ENCODE data around the gene ITPR2.
"Not testable (repeated sequence)": the region's sequence is repeated elsewhere in the genome, so short reads cannot be mapped to it uniquely, and the experiment has no call there.

ITPR2 gene

DNA sequence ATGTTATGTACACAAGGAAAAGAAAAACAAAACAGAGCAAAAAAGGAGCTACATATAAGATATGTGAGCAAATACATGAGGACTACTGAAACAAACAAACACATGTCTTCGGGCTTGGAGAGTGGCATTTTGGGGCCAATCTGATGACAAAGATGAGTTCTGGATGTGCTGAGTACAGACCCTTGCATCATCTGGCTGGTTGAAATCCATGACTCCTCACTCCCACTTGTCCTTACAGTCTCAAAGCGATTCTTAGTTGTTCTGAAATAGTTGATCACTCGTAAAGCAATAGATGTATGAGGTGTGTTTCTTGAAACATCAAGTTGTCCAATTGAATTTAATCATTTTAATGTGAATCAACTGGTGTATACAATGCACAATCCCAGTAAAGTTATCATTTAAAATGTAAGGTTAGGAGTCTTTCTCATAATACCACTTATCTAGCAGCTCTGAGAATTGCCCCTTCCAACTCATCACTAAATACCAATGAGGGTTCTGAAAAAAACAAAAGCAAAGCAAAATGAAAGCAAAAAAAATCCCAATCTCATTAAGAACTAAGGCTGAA is 136.9 kb downstream of the ITPR2 start:
- DNase-seq (ENCODE audit: low read depth, low spot score): no peak
- no peak overlapping the region for H3K4me3 ChIP-seq (ENCODE audit: low read length)

DNA sequence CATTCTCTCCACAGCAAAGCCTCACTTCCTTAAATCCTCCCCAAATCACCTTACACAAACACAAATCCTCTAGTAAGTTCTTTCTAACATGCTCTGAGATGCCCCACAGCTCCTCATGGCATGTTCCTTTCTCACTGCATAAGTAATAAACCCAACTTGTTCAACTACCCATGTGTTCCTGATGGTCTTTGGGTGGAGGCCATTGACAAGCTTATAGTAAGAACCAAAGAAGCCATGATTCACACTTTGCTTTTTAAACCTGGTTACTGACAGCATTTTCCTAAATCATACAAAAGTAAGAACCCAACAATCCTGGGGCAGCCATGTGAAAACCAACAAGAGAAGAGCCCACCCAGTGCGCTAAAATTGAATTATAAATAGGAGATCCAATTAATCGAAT is 138.6 kb downstream of the ITPR2 start:
- DNase-seq (ENCODE audit: low read depth, low spot score): no peak

DNA sequence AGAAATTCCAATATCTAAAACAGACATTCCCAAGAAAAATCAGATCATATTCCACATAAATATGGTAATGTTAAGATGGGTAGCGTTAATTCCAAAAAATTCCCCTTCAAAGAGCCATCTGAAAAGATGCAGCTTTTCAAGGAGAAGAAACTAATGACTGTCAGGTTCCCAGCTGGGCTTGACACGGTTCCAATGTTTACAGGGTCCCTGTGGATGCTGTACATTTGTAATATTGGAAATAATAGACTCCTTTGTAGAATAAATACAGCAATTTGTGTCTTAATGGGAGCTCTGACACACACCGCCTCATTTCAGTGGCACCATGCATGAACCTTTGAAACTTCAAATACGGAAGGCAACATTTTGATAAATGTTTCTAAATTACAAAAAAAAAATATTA is 140.6 kb downstream of the ITPR2 start:
- no peak overlapping the region for H3K4me3 ChIP-seq (ENCODE audit: low read length)
- DNase-seq (ENCODE audit: low read depth, low spot score): no peak

More for the DNA sequence above, 138.6 kb downstream of the ITPR2 start:
- no peak overlapping the region for H3K4me3 ChIP-seq (ENCODE audit: low read length)

DNA sequence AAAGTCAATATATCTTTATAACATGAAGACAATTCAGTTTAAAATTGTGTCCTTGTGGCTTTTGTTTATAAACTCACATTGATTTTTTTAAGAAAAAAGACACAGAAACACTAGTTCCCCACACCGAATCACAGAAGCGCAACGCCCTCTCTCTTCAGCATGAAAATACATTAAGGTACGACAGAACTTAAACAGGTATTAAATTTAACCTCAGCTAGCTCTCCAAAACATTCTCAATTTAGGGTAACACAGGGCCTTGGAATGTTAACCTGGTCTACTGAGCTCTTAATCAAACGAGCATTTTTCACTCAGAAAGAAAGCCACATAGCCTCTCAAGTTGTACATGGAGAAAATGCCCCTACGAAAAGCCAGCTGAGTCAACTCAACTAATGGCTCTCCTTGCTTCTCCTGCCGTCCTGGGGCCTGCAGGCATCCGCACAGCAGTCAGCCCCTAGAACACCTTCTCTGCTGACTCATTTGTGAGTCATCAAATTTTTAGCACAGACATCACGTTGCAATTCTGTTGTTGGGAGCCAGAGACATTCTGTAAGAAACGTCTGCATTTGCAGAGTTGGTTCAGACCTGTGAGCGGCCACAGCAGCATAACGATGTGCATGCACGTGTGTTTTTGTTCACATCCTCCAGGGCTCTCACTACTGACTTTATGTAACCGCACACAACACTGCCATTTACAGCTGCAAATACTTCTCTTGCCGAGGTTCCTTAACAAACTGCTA is 141.6 kb downstream of the ITPR2 start:
- no peak for DNase-seq (ENCODE audit: low read depth, low spot score)
- H3K4me3 ChIP-seq (ENCODE audit: low read length): no peak overlapping the region

DNA sequence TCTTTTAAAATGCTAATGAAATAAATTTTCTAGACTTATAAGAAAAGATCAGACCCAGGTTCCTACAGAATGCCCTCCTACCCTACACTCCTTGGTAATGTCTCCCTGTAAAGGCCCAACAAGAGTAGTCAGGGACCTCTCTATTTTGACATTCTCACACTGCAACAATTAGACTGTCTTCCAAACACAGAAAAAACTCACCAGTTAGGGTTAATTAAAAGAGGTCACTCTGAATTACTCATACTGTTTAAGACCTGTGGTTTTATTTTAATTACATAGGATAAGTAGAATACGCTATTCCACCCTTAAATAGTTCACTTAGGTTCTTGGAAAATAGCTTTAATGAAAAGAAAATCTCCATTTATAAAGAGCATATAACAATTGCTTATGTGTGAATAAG is 142.4 kb downstream of the ITPR2 start:
- DNase-seq (ENCODE audit: low read depth, low spot score): no peak

DNA sequence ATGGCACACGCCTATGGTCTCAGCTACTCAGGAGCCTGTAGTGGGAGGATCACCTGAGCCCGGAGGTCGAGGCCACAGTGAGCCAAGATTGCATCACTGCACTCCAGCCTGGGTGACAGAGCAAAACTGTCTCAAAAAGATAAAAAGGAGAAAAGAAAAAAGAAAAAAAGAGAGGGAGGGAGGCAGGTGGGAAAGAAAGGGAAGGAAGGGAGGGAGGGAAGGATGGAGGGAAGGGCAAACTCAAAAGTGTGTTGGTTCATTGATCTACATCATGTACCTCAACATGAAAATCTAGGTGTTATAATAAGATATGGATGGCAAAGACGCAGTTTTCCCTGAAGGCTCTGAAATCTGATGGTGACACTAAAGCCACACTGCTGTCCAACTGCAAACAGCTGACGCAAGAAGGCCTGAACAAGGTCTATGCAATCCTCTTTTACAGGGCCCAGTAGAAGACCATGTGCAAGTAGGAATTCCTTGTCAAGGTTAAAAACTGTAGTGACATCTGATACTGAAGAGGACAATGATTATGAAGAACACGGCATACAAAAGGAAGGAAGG is 143.6 kb downstream of the ITPR2 start:
- no peak for DNase-seq (ENCODE audit: low read depth, low spot score)
- H3K4me3 ChIP-seq (ENCODE audit: low read length): no peak overlapping the region

More for the DNA sequence above, 142.4 kb downstream of the ITPR2 start:
- H3K4me3 ChIP-seq (ENCODE audit: low read length): no peak overlapping the region

DNA sequence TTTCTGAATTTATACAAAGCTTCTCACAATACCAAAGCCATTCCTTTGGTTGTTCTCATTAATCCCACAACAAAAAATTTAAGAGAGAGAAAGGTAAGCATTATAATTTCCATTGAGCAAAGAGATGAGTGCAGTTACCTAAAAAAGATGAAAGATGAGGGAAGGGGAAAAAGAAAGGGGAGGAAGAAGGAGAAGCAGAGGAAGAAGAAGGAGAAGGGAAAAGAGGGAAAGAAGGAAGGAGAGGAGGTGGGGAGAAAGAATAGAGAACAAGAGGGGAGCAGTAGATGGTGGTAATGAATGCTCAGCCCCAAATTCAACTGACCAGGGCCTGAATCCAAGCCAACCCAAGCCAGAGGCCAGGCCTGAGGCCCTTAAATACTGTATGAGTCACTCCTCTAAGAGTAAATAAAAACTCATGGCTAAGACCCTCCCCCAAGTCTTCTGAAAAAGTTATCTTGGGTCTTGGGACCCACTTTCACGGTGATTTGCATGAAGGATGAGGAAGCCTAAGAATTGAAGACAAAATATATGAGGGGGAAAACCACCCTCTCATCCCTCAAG is 144.6 kb downstream of the ITPR2 start:
- no peak overlapping the region for H3K4me3 ChIP-seq (ENCODE audit: low read length)
- no peak for DNase-seq (ENCODE audit: low read depth, low spot score)

DNA sequence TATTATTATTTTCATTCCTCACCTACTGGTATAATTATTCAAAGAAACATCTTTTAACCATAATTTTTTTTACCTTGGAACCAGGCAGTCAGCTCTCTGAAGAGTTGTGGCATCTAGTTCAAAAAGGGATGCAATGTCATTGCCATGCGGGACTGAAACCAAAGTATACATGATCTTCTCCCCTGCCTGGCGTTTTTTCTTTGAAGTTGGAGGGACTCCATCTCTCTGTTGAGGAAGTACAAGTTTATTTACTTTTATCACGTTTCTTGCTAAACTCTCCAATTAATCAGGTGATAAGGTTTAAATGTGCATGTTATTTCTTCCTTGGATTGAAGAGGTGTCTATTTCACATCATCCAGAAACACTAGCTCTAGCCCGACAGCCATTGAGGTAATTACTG is 146.6 kb downstream of the ITPR2 start:
- DNase-seq (ENCODE audit: low read depth, low spot score): no peak

DNA sequence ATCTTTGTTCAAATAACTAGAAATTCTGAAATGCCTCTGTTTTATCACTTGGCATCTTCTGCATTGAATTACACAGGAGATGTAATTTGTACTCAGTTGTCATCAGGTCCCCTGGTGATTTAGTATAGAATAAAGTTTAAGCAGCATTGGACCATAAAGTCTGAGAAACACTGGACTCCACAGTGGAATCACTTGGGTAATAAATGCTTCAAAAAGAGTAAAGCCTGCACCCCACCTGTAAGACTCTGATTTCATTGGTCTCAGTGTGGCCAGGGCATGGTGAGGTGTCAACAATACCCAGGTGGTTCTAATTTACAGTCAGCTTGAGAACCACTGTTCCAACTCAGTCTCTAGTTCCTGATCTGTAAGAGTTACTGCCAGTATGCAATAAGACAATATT is 148.9 kb downstream of the ITPR2 start:
- H3K4me3 ChIP-seq (ENCODE audit: low read length): no peak overlapping the region
- no peak for DNase-seq (ENCODE audit: low read depth, low spot score)

More for the DNA sequence above, 146.6 kb downstream of the ITPR2 start:
- H3K4me3 ChIP-seq (ENCODE audit: low read length): no peak overlapping the region

DNA sequence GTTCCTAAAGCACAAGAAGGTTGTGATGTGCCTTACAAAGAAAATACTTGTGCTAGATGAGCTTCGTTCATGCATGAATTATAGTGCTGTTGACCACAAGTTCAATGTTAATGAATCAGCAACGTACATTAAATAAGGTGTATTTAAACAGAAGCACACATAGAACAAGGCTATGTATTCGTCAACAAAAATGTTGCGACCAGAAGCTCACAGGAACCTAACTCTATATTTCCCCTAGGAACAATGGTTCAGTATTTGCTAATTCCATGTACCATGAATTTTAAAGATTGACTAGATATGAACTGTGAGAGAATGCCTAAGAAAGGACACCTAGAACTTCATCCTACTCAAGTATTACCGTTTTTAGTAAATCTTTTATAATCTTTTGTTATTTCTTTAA is 149.6 kb downstream of the ITPR2 start:
- no peak for DNase-seq (ENCODE audit: low read depth, low spot score)
- no peak overlapping the region for H3K4me3 ChIP-seq (ENCODE audit: low read length)

DNA sequence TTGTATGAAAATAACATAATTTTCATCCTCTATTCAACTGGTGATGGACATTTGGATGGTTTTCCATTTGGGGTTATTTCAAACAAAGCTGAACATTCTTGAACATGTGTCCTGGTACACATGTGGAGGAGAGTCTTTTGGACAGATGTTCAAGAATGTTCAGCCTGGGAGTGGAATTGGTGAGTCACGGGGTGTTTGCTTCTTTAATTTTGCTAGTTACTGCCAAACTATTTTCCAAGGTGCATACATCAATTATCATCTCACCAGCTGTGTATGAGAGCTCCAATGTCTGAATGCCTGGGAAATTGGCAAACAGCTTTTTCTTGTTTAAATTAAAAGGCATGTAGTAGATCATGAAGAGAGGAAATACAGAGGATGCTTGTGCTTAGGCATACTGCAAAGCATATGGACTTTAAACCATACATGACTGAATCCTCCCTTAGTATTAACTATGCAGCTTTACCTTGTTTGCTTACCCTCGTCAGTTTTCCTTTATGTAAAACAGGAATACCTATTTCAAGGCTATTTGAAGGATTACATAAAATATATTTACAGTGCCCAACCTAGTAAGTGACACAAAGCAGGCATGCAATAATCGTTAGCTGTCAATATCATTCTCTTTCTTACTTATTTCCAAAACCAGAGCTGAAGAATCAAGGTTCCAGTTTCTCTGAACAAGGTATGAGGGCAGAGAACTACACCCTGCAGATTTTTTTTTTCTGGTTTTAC is 152.1 kb downstream of the ITPR2 start:
- DNase-seq (ENCODE audit: low read depth, low spot score): no peak
- H3K4me3 ChIP-seq (ENCODE audit: low read length): no peak overlapping the region

DNA sequence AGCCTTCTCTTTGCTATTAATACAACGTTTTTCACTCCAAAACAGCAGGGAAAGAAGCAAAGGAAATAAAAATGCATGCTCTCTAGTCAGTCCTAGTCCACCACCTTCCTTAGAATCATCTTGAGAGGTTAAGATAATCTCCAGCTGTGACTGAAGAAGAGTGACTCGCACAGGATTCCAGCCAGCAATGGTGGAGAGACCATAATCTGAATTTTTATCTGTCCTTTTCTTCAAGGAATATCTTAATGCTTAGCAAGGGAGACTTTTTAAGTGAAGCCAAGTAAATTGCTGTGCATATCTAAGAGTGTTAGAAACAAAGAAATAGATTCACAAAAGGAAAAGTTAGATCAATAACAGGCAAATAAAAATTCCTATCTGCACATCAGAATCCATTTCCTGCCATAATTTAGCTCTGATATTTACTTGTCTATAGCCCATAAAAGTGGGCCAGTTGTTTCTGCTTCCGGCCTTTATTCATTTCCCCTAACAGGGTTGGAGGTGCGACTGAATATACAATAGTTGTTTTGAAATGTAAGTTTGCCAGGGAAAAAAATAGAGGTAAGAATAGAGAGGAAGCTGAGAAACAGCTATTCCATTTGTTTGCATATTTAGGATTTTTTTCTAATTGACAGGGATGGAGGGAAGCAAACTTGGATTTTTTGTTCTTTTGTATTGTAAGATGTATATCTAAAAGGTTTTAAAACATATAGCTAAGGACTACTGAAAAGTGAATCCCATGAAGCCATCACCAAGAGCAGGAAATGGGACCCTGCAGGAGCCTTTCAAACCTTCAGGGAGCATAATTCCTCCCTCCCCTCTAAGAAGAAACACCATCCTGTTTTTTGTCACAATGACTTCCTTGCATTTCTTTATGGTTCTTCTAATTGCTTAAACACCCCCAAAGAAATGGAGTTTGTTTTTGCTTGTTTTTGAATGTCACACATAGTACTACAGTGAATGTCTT is 154.0 kb downstream of the ITPR2 start:
- H3K4me3 ChIP-seq (ENCODE audit: low read length): no peak overlapping the region
- DNase-seq (ENCODE audit: low read depth, low spot score): no peak

DNA sequence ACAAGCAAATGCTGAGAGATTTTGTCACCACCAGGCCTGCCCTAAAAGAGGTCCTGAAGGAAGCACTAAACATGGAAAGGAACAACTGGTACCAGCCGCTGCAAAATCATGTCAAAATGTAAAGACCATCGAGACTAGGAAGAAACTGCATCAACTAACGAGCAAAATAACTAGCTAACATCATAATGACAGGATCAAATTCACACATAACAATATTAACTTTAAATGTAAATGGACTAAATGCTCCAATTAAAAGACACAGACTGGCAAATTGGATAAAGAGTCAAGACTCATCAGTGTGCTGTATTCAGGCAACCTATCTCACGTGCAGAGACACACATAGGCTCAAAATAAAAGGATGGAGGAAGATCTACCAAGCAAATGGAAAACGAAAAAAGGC is 161.5 kb downstream of the ITPR2 start:
- not testable (repeated sequence) for DNase-seq (ENCODE audit: low read depth, low spot score); H3K4me3 ChIP-seq (ENCODE audit: low read length)

DNA sequence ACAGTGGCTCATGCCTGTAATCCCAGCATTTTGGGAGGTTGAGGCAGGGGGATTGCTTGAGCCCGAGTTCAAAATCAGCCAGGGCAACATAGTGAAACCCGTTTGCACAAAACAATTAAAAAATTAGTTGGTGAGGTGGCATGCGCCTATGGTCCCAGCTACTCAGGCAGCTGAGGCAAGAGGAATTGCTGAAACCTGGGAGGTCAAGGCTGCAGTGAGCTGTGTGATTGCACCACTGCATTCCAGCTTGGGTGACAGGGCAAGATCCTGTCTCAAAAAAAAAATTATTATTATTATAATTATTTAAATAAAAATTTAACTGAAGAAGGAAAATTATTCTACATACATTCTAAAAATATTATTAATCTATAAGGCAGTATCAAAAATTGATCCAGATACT is 164.1 kb downstream of the ITPR2 start:
- no peak for DNase-seq (ENCODE audit: low read depth, low spot score)
- H3K4me3 ChIP-seq (ENCODE audit: low read length): no peak overlapping the region

DNA sequence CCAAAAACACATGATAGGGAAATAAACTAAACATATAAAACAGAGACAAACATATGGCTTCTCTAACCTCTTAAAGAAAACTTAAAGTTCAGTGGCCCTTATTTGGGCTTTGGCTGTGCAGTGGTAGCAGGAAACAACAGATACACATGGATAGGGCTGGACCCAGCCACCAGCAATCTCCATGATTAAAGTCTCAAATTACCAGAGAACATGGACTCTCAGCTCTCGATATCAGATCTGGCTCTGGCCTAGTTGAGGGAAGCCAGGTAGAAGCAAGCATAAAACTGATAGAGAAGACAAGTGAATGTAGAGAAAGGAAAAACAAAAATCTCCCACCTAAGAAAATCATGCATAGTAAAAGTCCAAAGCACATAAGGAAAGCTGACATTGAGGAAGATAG is 164.8 kb downstream of the ITPR2 start:
- DNase-seq (ENCODE audit: low read depth, low spot score): no peak
- H3K4me3 ChIP-seq (ENCODE audit: low read length): no peak overlapping the region

DNA sequence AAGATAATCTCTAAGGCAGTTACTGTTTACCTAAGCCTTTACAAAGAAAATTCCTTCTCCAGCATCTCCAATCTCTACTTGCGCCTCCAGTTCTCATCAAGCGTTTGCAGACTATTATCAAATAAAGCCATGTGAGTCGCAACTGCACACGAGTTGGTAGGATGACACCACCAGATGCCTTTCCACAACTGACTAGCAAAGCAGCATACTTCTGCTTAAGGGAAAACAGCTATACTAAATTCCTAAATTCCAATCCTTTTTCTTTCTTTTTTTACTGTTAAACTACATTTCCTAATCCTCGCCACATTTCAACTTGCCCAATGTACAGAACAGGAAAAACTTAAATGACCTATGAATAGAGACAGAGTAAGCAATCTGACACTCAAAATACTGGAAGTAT is 166.7 kb downstream of the ITPR2 start:
- DNase-seq (ENCODE audit: low read depth, low spot score): no peak
- H3K4me3 ChIP-seq (ENCODE audit: low read length): no peak overlapping the region

DNA sequence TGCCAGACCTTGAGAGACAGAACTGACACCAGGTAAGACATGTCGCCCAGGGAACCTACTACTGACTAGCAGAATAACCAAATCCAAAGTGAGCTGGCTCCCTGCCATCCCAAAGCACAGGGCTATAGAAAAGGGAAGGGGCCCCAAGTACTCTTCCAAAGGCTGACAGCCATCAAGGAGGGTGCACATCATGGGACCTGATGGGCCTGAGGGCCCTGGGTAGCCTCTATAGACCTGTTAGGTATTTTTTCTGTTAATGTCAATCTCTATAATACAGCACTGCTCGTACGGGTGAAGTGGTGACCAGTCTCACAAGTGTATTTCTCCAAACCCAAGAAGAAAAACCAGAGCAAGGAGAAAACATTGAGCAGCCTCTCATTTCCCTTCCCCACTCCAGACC is 171.6 kb downstream of the ITPR2 start:
- no peak overlapping the region for H3K4me3 ChIP-seq (ENCODE audit: low read length)
- no peak for DNase-seq (ENCODE audit: low read depth, low spot score)

DNA sequence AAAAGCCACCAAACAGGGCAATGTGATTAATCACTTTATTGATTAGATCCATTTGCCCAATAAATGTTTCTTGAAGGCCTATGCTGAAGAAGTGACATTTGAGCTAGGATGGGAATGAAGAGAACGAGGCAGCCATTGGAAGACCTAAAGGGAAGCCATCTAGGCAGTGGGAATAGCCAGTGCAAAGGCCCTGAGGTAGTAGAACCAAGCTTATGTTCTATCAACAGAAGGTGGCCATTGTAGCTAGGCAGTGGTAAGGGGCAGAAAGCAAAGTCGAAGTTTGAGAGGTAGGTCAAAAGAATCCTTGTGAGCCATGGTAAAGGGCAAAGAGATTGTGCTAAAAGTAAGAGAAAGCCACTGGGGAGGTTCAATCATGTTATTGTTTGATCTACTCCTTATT is 173.1 kb downstream of the ITPR2 start:
- no peak overlapping the region for H3K4me3 ChIP-seq (ENCODE audit: low read length)
- DNase-seq (ENCODE audit: low read depth, low spot score): no peak

DNA sequence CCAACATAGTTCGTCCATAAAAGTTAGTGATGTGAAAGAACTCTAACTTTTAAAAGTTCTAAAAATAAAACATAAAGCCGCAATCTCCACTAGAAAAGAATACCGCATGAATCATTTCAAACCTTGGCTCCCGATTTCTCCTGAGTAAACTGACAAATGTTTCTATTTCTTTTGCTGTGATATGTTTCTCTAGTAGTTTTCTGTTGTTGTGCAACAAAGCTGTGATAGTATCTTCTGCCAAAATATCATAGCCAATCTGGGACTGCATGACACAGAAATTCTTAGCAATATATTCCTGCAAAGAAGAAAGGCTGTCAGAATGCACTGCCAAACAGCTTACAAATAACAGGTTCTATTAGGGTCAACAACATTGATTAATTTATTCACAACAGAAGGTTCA is 174.0 kb downstream of the ITPR2 start:
- no peak overlapping the region for H3K4me3 ChIP-seq (ENCODE audit: low read length)
- DNase-seq (ENCODE audit: low read depth, low spot score): no peak

All from Jurkat, Clone E6-1 (cell line).